ENCODE measurements around the gene GLI3.
"Not testable (repeated sequence)": the region's sequence is repeated elsewhere in the genome, so short reads cannot be mapped to it uniquely, and the experiment has no call there.

Gene GLI3

GRCh38 chr7:42210333-42210732 lies 26.7 kb downstream of the GLI3 start:
- DNase-seq, result no peak

GRCh38 chr7:42209085-42209484 lies 27.9 kb downstream of the GLI3 start:
- DNase-seq, result not testable (repeated sequence)

GRCh38 chr7:42208572-42208971 lies 28.4 kb downstream of the GLI3 start:
- DNase-seq, result no peak

GRCh38 chr7:42207420-42207819 lies 29.6 kb downstream of the GLI3 start:
- no peak for DNase-seq

- DNase-seq, result no peak
These were observed 33.7 kb downstream of the GLI3 start for GRCh38 chr7:42203336-42203735.

GRCh38 chr7:42202601-42203000 lies 34.4 kb downstream of the GLI3 start:
- DNase-seq, result no peak

GRCh38 chr7:42198974-42199668 lies 37.9 kb downstream of the GLI3 start:
- peak; percentile 42 for DNase-seq

GRCh38 chr7:42198296-42198695 lies 38.7 kb downstream of the GLI3 start:
- DNase-seq, result no peak

GRCh38 chr7:42197451-42197850 lies 39.6 kb downstream of the GLI3 start:
- DNase-seq, result no peak

GRCh38 chr7:42194238-42194637 lies 42.8 kb downstream of the GLI3 start:
- DNase-seq, result no peak

- no peak for DNase-seq
These were observed 43.4 kb downstream of the GLI3 start for GRCh38 chr7:42193471-42194129.

GRCh38 chr7:42192851-42193461 lies 44.1 kb downstream of the GLI3 start:
- DNase-seq, result no peak

- DNase-seq, result no peak
These were observed 44.9 kb downstream of the GLI3 start for GRCh38 chr7:42192066-42192465.

- DNase-seq, result no peak
These were observed 47.5 kb downstream of the GLI3 start for GRCh38 chr7:42189535-42189934.

GRCh38 chr7:42186151-42186550 lies 50.9 kb downstream of the GLI3 start:
- DNase-seq, result peak; percentile 42

- no peak for DNase-seq
These were observed 51.3 kb downstream of the GLI3 start for GRCh38 chr7:42185726-42186125.

GRCh38 chr7:42183547-42183946 lies 53.5 kb downstream of the GLI3 start:
- DNase-seq, result no peak

GRCh38 chr7:42181566-42181965 lies 55.4 kb downstream of the GLI3 start:
- DNase-seq, result no peak

- peak; percentile 44 for DNase-seq
These were observed 56.2 kb downstream of the GLI3 start for GRCh38 chr7:42180806-42181205.

GRCh38 chr7:42176724-42177101 lies 60.3 kb downstream of the GLI3 start:
- DNase-seq, result no peak

GRCh38 chr7:42175834-42176723 lies 60.9 kb downstream of the GLI3 start:
- DNase-seq, result peak; percentile 57

- DNase-seq, result no peak
These were observed 62.6 kb downstream of the GLI3 start for GRCh38 chr7:42174391-42174912.

- DNase-seq, result no peak
These were observed 66.3 kb downstream of the GLI3 start for GRCh38 chr7:42170724-42171123.

Measured in RPMI8226 (cell line).